ENCODE measurements around the gene PRLR. TPM values are rescaled to one million over a fixed set of nuclear protein-coding genes. Genes with fewer than 3 reads are reported as not detected.

Gene PRLR
- total RNA-seq (2022; extraction: Qiagen RNA extraction), result 0.08 to 0.20 TPM (median 0.13 TPM) in 4 of 5 replicates, not detected in the other

DNA sequence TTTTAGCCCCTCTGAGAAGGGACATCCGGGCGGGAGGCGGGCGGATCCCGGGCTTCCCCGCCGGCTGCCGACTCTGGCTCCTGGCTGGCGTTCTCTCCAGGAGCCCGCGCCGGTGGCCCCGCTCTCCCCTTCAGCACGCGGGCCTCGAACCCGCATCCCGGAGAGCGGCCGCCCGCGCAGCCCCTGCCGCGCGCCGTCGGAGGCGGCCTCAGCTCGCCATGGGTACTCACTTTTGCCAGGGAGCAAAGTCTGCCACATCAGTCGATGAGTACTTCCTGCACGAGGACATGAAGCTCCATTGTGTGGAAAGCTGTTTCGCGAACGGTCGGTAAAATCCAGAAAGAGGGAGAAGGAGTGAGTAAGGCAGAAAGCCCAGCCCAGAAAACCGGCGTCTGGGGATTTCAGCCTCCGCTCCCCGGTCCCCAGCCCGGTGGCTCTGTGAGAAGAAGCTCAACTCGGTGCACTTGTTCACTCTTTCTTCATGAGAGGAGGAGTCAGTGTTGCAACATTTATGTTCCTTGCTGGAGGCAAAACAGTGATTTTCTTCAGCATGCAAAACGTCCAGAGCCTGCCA is at the start of gene PRLR:
Gene PRLR (minus strand): TSS at position 450 of the 574 bp plus-strand sequence. CDS start 140,867 bp downstream, outside the sequence.

DNA sequence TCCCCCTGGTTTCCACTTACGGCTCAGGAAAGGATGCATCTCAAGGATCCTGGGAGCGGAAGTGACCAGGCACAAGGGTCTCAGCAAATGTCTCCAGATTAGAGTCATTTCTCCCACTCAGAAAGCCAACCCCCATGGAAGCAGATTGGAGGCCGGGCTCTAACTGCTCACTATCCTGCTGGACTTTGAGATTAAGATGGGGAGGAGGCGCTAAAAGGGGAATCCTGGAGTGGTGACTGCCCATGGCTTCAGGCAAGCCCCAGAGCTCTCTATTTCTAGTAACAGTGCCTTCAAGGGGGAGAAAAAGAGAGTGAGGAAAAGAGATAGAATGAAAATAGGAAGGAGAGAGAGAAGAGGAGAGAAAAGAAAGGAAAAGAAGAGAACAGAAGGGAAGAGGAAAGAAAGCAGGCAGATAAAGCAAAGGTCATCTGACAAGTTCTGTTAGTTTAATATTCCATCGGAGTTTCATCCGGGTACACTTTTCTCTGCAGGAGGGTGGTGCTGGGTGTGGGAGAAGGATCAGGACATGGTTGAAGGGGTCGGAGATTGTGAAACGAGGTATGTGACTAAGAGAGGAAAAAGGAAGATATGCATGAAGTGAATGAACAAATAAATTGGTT is 182.4 kb downstream of the PRLR start, which contains the start of gene AGXT2:
Gene AGXT2 (minus strand): TSS at position 165 of the 620 bp plus-strand sequence. CDS start 57 bp downstream, at position 108.

Other genes starting within 250 kb of the PRLR start
- not detected in 5 replicates for gene AGXT2, start 182.5 kb downstream of the PRLR start, total RNA-seq (2022; extraction: Qiagen RNA extraction)